ENCODE data around the gene ZFP36L1.

ZFP36L1 gene

GRCh38 chr14:68811171-68811570 lies 18.3 kb upstream of the ZFP36L1 start:
- Histone ChIP-seq H3K27ac (ENCODE audit: insufficient read depth in 1 of 2, low read depth in 1 of 2, low read length in 2 of 2, poor library complexity in 1 of 2, severe bottlenecking in 2 of 2) (no peak overlapping the region), H3K4me1 (ENCODE audit: control extremely low read depth in 1 of 4, control insufficient read depth in 4 of 4, insufficient read depth in 4 of 4, low read length in 3 of 4) (peaks cover 13 to 52% (median 49%) of the 10 kb centered on the region in 4 experiments), H3K36me3 (ENCODE audit: control insufficient read depth in 4 of 4, insufficient read depth in 4 of 4, low read length in 3 of 4) (no peaks in the 10 kb centered on the region), H3K9me3 (ENCODE audit: control extremely low read depth in 1 of 5, control insufficient read depth in 4 of 5, insufficient read depth in 2 of 5, low read depth in 1 of 5, low read length in 4 of 5) (peaks cover 0 to 2% (median 0%) of the 10 kb centered on the region in 5 experiments), H3K4me3 (ENCODE audit: control insufficient read depth in 1 of 7, extremely low read depth in 1 of 7, insufficient read depth in 4 of 7, low read depth in 2 of 7, low read length in 6 of 7) (no peak overlapping the region), H3K27me3 (replicated peaks in 2 of 5; ENCODE audit: control insufficient read depth in 4 of 5, insufficient read depth in 5 of 5, low read length in 4 of 5) (no peaks in the 10 kb centered on the region)
- POLR2A ChIA-PET: no interaction called here
- CTCF ChIA-PET: interaction anchor here (0.8 to 1.7 kb wide), 2 partner anchors 13 to 20 kb away, joined by 3 to 10 read pairs; no protein-coding TSS in a partner anchor
- DNase-seq: no peak
- 93% methylated on average over 5 of the region's 10 CpGs for WGBS (ENCODE audit: insufficient coverage)

GRCh38 chr14:68810173-68811153 lies 17.6 kb upstream of the ZFP36L1 start:
- Histone ChIP-seq H3K36me3 (ENCODE audit: control insufficient read depth in 4 of 4, insufficient read depth in 4 of 4, low read length in 3 of 4) (no peaks in the 10 kb centered on the region), H3K9me3 (ENCODE audit: control extremely low read depth in 1 of 5, control insufficient read depth in 4 of 5, insufficient read depth in 2 of 5, low read depth in 1 of 5, low read length in 4 of 5) (peaks cover 0 to 2% (median 0%) of the 10 kb centered on the region in 5 experiments), H3K4me1 (ENCODE audit: control extremely low read depth in 1 of 4, control insufficient read depth in 4 of 4, insufficient read depth in 4 of 4, low read length in 3 of 4) (peaks cover 11 to 47% (median 43%) of the 10 kb centered on the region in 4 experiments), H3K4me3 (ENCODE audit: control insufficient read depth in 1 of 7, extremely low read depth in 1 of 7, insufficient read depth in 4 of 7, low read depth in 2 of 7, low read length in 6 of 7) (no peak overlapping the region), H3K27ac (ENCODE audit: insufficient read depth in 1 of 2, low read depth in 1 of 2, low read length in 2 of 2, poor library complexity in 1 of 2, severe bottlenecking in 2 of 2) (no peak overlapping the region), H3K27me3 (replicated peaks in 2 of 5; ENCODE audit: control insufficient read depth in 4 of 5, insufficient read depth in 5 of 5, low read length in 4 of 5) (no peaks in the 10 kb centered on the region)
- no peak for DNase-seq
- ChIA-PET POLR2A (no interaction called here), CTCF (interaction anchor here (0.8 to 1.3 kb wide), 2 partner anchors 14 to 563 kb away, joined by 3 read pairs; no protein-coding TSS in a partner anchor)
- WGBS (ENCODE audit: insufficient coverage): 99% methylated on average over 7 of the region's 8 CpGs

- H3K27ac ChIP-seq (ENCODE audit: insufficient read depth in 1 of 2, low read depth in 1 of 2, low read length in 2 of 2, poor library complexity in 1 of 2, severe bottlenecking in 2 of 2): no peak overlapping the region
- H3K27me3 ChIP-seq (replicated peaks in 2 of 5; ENCODE audit: control insufficient read depth in 4 of 5, insufficient read depth in 5 of 5, low read length in 4 of 5): no peaks in the 10 kb centered on the region
- DNase-seq: no peak
- WGBS (ENCODE audit: insufficient coverage): 90% methylated on average over 2 of the region's 4 CpGs
- H3K9me3 ChIP-seq (ENCODE audit: control extremely low read depth in 1 of 5, control insufficient read depth in 4 of 5, insufficient read depth in 2 of 5, low read depth in 1 of 5, low read length in 4 of 5): peaks cover 0 to 2% (median 0%) of the 10 kb centered on the region in 5 experiments
- H3K36me3 ChIP-seq (ENCODE audit: control insufficient read depth in 4 of 4, insufficient read depth in 4 of 4, low read length in 3 of 4): no peaks in the 10 kb centered on the region
- POLR2A ChIA-PET: interaction anchor here (1.2 kb wide), 1 partner anchor 9 kb away, joined by 5 read pairs; no protein-coding TSS in a partner anchor
- H3K4me3 ChIP-seq (ENCODE audit: control insufficient read depth in 1 of 7, extremely low read depth in 1 of 7, insufficient read depth in 4 of 7, low read depth in 2 of 7, low read length in 6 of 7): no peak overlapping the region
- peaks cover 6 to 37% (median 34%) of the 10 kb centered on the region in 4 experiments for H3K4me1 ChIP-seq (ENCODE audit: control extremely low read depth in 1 of 4, control insufficient read depth in 4 of 4, insufficient read depth in 4 of 4, low read length in 3 of 4)
- CTCF ChIA-PET: interaction anchor here (0.9 to 1.3 kb wide), 2 partner anchors 14 to 562 kb away, joined by 3 read pairs; no protein-coding TSS in a partner anchor
Observed at GRCh38 chr14:68809524-68809923, 16.7 kb upstream of the ZFP36L1 start.

GRCh38 chr14:68808696-68809480 lies 16.0 kb upstream of the ZFP36L1 start:
- POLR2A ChIA-PET: interaction anchor here (1.2 kb wide), 1 partner anchor 8 kb away, joined by 5 read pairs; no protein-coding TSS in a partner anchor
- Histone ChIP-seq H3K4me1 (ENCODE audit: control extremely low read depth in 1 of 4, control insufficient read depth in 4 of 4, insufficient read depth in 4 of 4, low read length in 3 of 4) (peaks cover 6 to 31% (median 27%) of the 10 kb centered on the region in 4 experiments), H3K27ac (ENCODE audit: insufficient read depth in 1 of 2, low read depth in 1 of 2, low read length in 2 of 2, poor library complexity in 1 of 2, severe bottlenecking in 2 of 2) (no peak overlapping the region), H3K36me3 (ENCODE audit: control insufficient read depth in 4 of 4, insufficient read depth in 4 of 4, low read length in 3 of 4) (no peaks in the 10 kb centered on the region), H3K9me3 (ENCODE audit: control extremely low read depth in 1 of 5, control insufficient read depth in 4 of 5, insufficient read depth in 2 of 5, low read depth in 1 of 5, low read length in 4 of 5) (peaks cover 0 to 6% (median 0%) of the 10 kb centered on the region in 5 experiments), H3K4me3 (ENCODE audit: control insufficient read depth in 1 of 7, extremely low read depth in 1 of 7, insufficient read depth in 4 of 7, low read depth in 2 of 7, low read length in 6 of 7) (no peak overlapping the region), H3K27me3 (replicated peaks in 2 of 5; ENCODE audit: control insufficient read depth in 4 of 5, insufficient read depth in 5 of 5, low read length in 4 of 5) (no peaks in the 10 kb centered on the region)
- 96% methylated on average over 3 of the region's 7 CpGs for WGBS (ENCODE audit: insufficient coverage)
- CTCF ChIA-PET: interaction anchor here (0.9 to 1.3 kb wide), 2 partner anchors 14 to 561 kb away, joined by 3 read pairs; no protein-coding TSS in a partner anchor
- DNase-seq: no peak

GRCh38 chr14:68807987-68808386 lies 15.1 kb upstream of the ZFP36L1 start:
- 91% methylated on average over 6 of the region's 7 CpGs for WGBS (ENCODE audit: insufficient coverage)
- ChIA-PET POLR2A (interaction anchor here (0.5 kb wide), 1 partner anchor 562 kb away, joined by 3 read pairs; no protein-coding TSS in a partner anchor), CTCF (interaction anchor here (1.1 to 2.4 kb wide), 2 partner anchors 9 to 665 kb away, joined by 3 to 16 read pairs; no protein-coding TSS in a partner anchor)
- Histone ChIP-seq H3K27me3 (replicated peaks in 2 of 5; ENCODE audit: control insufficient read depth in 4 of 5, insufficient read depth in 5 of 5, low read length in 4 of 5) (no peaks in the 10 kb centered on the region), H3K4me1 (ENCODE audit: control extremely low read depth in 1 of 4, control insufficient read depth in 4 of 4, insufficient read depth in 4 of 4, low read length in 3 of 4) (peaks cover 6 to 22% (median 19%) of the 10 kb centered on the region in 4 experiments), H3K27ac (ENCODE audit: insufficient read depth in 1 of 2, low read depth in 1 of 2, low read length in 2 of 2, poor library complexity in 1 of 2, severe bottlenecking in 2 of 2) (no peak overlapping the region), H3K36me3 (ENCODE audit: control insufficient read depth in 4 of 4, insufficient read depth in 4 of 4, low read length in 3 of 4) (no peaks in the 10 kb centered on the region), H3K9me3 (ENCODE audit: control extremely low read depth in 1 of 5, control insufficient read depth in 4 of 5, insufficient read depth in 2 of 5, low read depth in 1 of 5, low read length in 4 of 5) (peaks cover 0 to 6% (median 0%) of the 10 kb centered on the region in 5 experiments), H3K4me3 (ENCODE audit: control insufficient read depth in 1 of 7, extremely low read depth in 1 of 7, insufficient read depth in 4 of 7, low read depth in 2 of 7, low read length in 6 of 7) (no peak overlapping the region)
- no peak for DNase-seq

- POLR2A ChIA-PET: interaction anchor here (0.9 kb wide), 1 partner anchor 11 kb away, joined by 3 read pairs; no protein-coding TSS in a partner anchor
Observed at GRCh38 chr14:68807148-68807600, 14.3 kb upstream of the ZFP36L1 start.

More at GRCh38 chr14:68807148-68807600, 14.3 kb upstream of the ZFP36L1 start:
- peak overlapping the region in 1 of 2 experiments; percentile 36 for H3K27ac ChIP-seq (ENCODE audit: insufficient read depth in 1 of 2, low read depth in 1 of 2, low read length in 2 of 2, poor library complexity in 1 of 2, severe bottlenecking in 2 of 2)
- H3K4me3 ChIP-seq (ENCODE audit: control insufficient read depth in 1 of 7, extremely low read depth in 1 of 7, insufficient read depth in 4 of 7, low read depth in 2 of 7, low read length in 6 of 7): peak overlapping the region in 1 of 7 experiments; percentile 23
- 0% methylated on average over 9 of the region's 10 CpGs for WGBS (ENCODE audit: insufficient coverage)
- CTCF ChIA-PET: interaction anchor here (1.1 to 2.4 kb wide), 5 partner anchors 10 to 873 kb away, joined by 3 to 16 read pairs (median 4); no protein-coding TSS in a partner anchor
- no peaks in the 10 kb centered on the region for H3K27me3 ChIP-seq (replicated peaks in 2 of 5; ENCODE audit: control insufficient read depth in 4 of 5, insufficient read depth in 5 of 5, low read length in 4 of 5)
- H3K4me1 ChIP-seq (ENCODE audit: control extremely low read depth in 1 of 4, control insufficient read depth in 4 of 4, insufficient read depth in 4 of 4, low read length in 3 of 4): peaks cover 6 to 21% (median 17%) of the 10 kb centered on the region in 4 experiments
- no peaks in the 10 kb centered on the region for H3K36me3 ChIP-seq (ENCODE audit: control insufficient read depth in 4 of 4, insufficient read depth in 4 of 4, low read length in 3 of 4)
- DNase-seq: peak; percentile 69 to 92 (median 90)
- H3K9me3 ChIP-seq (ENCODE audit: control extremely low read depth in 1 of 5, control insufficient read depth in 4 of 5, insufficient read depth in 2 of 5, low read depth in 1 of 5, low read length in 4 of 5): peaks cover 0 to 11% (median 2%) of the 10 kb centered on the region in 5 experiments
